GM18858 (cell line): ENCODE measurements around the gene OR5AK2.
"Not testable (repeated sequence)": the region's sequence is repeated elsewhere in the genome, so short reads cannot be mapped to it uniquely, and the experiment has no call there.

Experiments used
- ATAC-seq: cut with Tn5 transposase; IDR thresholded peaks from one replicate; pipeline ENCODE4 v1.9.1; 2021; ENCODE audit not compliant: unreplicated experiment

OR5AK2 gene

GRCh38 chr11:56988614-56989013, at the start of gene OR5AK2:
TSS of gene OR5AK2 (plus strand) at chr11:56988914. CDS start at chr11:56988914, 0 bp downstream.
- ATAC-seq = no peak

- ATAC-seq = not testable (repeated sequence)
These were observed 43.2 kb upstream of the OR5AK2 start for GRCh38 chr11:56945526-56945925.

- ATAC-seq = no peak
These were observed 39.7 kb upstream of the OR5AK2 start for GRCh38 chr11:56948991-56949515.

GRCh38 chr11:56950510-56950909, 38.2 kb upstream of the OR5AK2 start:
- ATAC-seq = no peak

- ATAC-seq = not testable (repeated sequence)
These were observed 34.8 kb upstream of the OR5AK2 start for GRCh38 chr11:56953907-56954306.

GRCh38 chr11:56961609-56962008, 27.1 kb upstream of the OR5AK2 start:
- ATAC-seq = no peak

GRCh38 chr11:56967726-56968125, 21.0 kb upstream of the OR5AK2 start:
- no peak for ATAC-seq

GRCh38 chr11:56968524-56968923, 20.2 kb upstream of the OR5AK2 start:
- ATAC-seq = no peak

- ATAC-seq = no peak
These were observed 11.4 kb upstream of the OR5AK2 start for GRCh38 chr11:56977314-56977713.

- no peak for ATAC-seq
These were observed 2.0 kb downstream of the OR5AK2 start for GRCh38 chr11:56990702-56991101.

- ATAC-seq = no peak
These were observed 5.8 kb downstream of the OR5AK2 start for GRCh38 chr11:56994532-56994931.

- ATAC-seq = no peak
These were observed 13.1 kb downstream of the OR5AK2 start for GRCh38 chr11:57001674-57002401.

GRCh38 chr11:57008373-57008772, 19.7 kb downstream of the OR5AK2 start:
- ATAC-seq = no peak

- no peak for ATAC-seq
These were observed 27.0 kb downstream of the OR5AK2 start for GRCh38 chr11:57015679-57016078.

GRCh38 chr11:57031556-57031955, 42.8 kb downstream of the OR5AK2 start:
- no peak for ATAC-seq
